CD14-positive monocyte (primary cell): ENCODE measurements around the gene PRR23E. TPM values are rescaled to one million over a fixed set of nuclear protein-coding genes. Genes with fewer than 3 reads are reported as not detected.

ENCODE experiments used
- DNase-seq, 3 donors: peaks; one replicate each; pipeline ENCODE4 v3.0.0-alpha.2; 2011 to 2022
- H2AFZ ChIP-seq: 2 replicates; pipeline ENCODE4 v1.6.0; 2012; ENCODE audit warnings: mild to moderate bottlenecking, low read depth, low read length, inconsistent platforms; ENCODE audit not compliant: insufficient read depth, poor library complexity, severe bottlenecking
- H3K27ac ChIP-seq, 2 donors: 1 replicate in 1 of 2; 2 replicates in 1 of 2; pipeline ENCODE4 v1.5.1; 2012 to 2013; ENCODE audit warnings: low read length in 2 of 2, control low read depth in 1 of 2, inconsistent platforms in 1 of 2, low read depth in 1 of 2, mild to moderate bottlenecking in 1 of 2
- H3K27me3 ChIP-seq, 2 donors: one replicate each; pipeline versions ENCODE4 v1.6.0 to v1.6.1; 2011 to 2013; ENCODE audit warnings: low read length in 2 of 2; ENCODE audit not compliant: control insufficient read depth in 2 of 2, insufficient read depth in 2 of 2
- H3K36me3 ChIP-seq, 2 donors: replicated peaks in 1 of 2; 1 replicate in 1 of 2; 2 replicates in 1 of 2; pipeline versions ENCODE4 v1.5.1 to v1.6.1; 2012 to 2013; ENCODE audit warnings: low read length in 2 of 2, control low read depth in 1 of 2, inconsistent platforms in 1 of 2, mild to moderate bottlenecking in 1 of 2; ENCODE audit not compliant: insufficient read depth in 2 of 2, control insufficient read depth in 1 of 2
- H3K4me1 ChIP-seq, 2 donors: 1 replicate in 1 of 2; 2 replicates in 1 of 2; pipeline versions ENCODE4 v1.5.1 to v1.6.1; 2012 to 2013; ENCODE audit warnings: low read length in 2 of 2, control low read depth in 1 of 2, inconsistent platforms in 1 of 2, mild to moderate bottlenecking in 1 of 2, moderate library complexity in 1 of 2; ENCODE audit not compliant: insufficient read depth in 2 of 2, control insufficient read depth in 1 of 2
- H3K4me2 ChIP-seq: replicated peaks from 2 replicates; pipeline ENCODE3; 2012; ENCODE audit warnings: low read length, moderate library complexity, mild to moderate bottlenecking; ENCODE audit not compliant: poor library complexity, severe bottlenecking; ENCODE audit errors: extremely low read depth
- H3K4me3 ChIP-seq, 3 experiments: fragments of 200-600 bp in 1 of 3; sonication (generic) in 1 of 3; replicated peaks in 1 of 3; 1 replicate in 2 of 3; 2 replicates in 1 of 3; pipeline ENCODE4 v1.5.1; 2011 to 2013; ENCODE audit warnings: low read length in 3 of 3, mild to moderate bottlenecking in 3 of 3, control low read depth in 2 of 3, low read depth in 2 of 3, inconsistent platforms in 1 of 3, moderate library complexity in 1 of 3
- H3K79me2 ChIP-seq: 2 replicates; pipeline ENCODE4 v1.6.0; 2012; ENCODE audit warnings: mild to moderate bottlenecking, control low read depth, inconsistent platforms, low read length, moderate library complexity; ENCODE audit not compliant: insufficient read depth
- H3K9ac ChIP-seq: 2 replicates; pipeline ENCODE4 v1.6.0; 2017; ENCODE audit warnings: low read length, mild to moderate bottlenecking; ENCODE audit not compliant: insufficient read depth, poor library complexity, severe bottlenecking
- H3K9me3 ChIP-seq, 2 donors: replicated peaks in 1 of 2; 1 replicate in 1 of 2; 2 replicates in 1 of 2; pipeline versions ENCODE4 v1.5.1 to v1.6.1; 2012 to 2013; ENCODE audit warnings: low read length in 2 of 2, control low read depth in 1 of 2; ENCODE audit not compliant: control insufficient read depth in 1 of 2, insufficient read depth in 1 of 2
- H4K20me1 ChIP-seq: 2 replicates; pipeline ENCODE4 v1.6.0; 2012; ENCODE audit warnings: mild to moderate bottlenecking, low read length, control low read depth, moderate library complexity; ENCODE audit not compliant: insufficient read depth
- H3K27ac Mint-ChIP-seq, 7 donors: one replicate each; pipeline ENCODE4 v1.8.0; 2020; ENCODE audit warnings: mild to moderate bottlenecking in 7 of 7, mixed read lengths in 7 of 7, moderate library complexity in 6 of 7, inconsistent platforms in 2 of 7
- H3K27me3 Mint-ChIP-seq, 3 donors: one replicate each; pipeline ENCODE4 v1.8.0; 2021 to 2022; ENCODE audit warnings: low read depth in 3 of 3, mild to moderate bottlenecking in 3 of 3, mixed read lengths in 3 of 3, moderate library complexity in 3 of 3, inconsistent platforms in 1 of 3
- H3K36me3 Mint-ChIP-seq, 2 donors: one replicate each; pipeline ENCODE4 v1.8.0; 2020; ENCODE audit warnings: mixed read lengths in 2 of 2, inconsistent platforms in 1 of 2, mild to moderate bottlenecking in 1 of 2
- H3K4me1 Mint-ChIP-seq: one replicate; pipeline ENCODE4 v1.8.0; 2020; ENCODE audit warnings: mild to moderate bottlenecking, mixed read lengths
- H3K4me3 Mint-ChIP-seq, 2 donors: one replicate each; pipeline ENCODE4 v1.8.0; 2020; ENCODE audit warnings: mild to moderate bottlenecking in 2 of 2, mixed read lengths in 2 of 2, moderate library complexity in 1 of 2
- H3K9me3 Mint-ChIP-seq, 7 donors: one replicate each; pipeline ENCODE4 v1.8.0; 2020 to 2022; ENCODE audit warnings: mixed read lengths in 7 of 7, mild to moderate bottlenecking in 6 of 7, moderate library complexity in 6 of 7, inconsistent platforms in 2 of 7
- CTCF ChIP-seq: fragments of 200-600 bp; IDR thresholded peaks from one replicate; pipeline ENCODE4 v1.8.0; 2022; ENCODE audit warnings: antibody characterized with exemption, mild to moderate bottlenecking
- WGBS: methylation state at CpG from one replicate; pipeline ENCODE4 v1.1.5; 2013; ENCODE audit warnings: missing lambda C conversion rate; ENCODE audit not compliant: insufficient coverage; 5-methylcytosine and 5-hydroxymethylcytosine counted together
- intact Hi-C, 2 donors: fragments of 100-400 bp; cut with micrococcal nuclease; formaldehyde crosslinking; loops; one replicate each; pipeline versions ENCODE4 v1.15.0 to v1.15.1; 2023
- polyA plus RNA-seq, 3 donors: library from polyadenylated mRNA; depleted of rRNA in 1 of 3; unstranded in 2 of 3; stranded (reverse) in 1 of 3; fragments of 300-500 nt in 2 of 3; fragments of >200 nt in 1 of 3; fragmentation: Illumina TruSeq in 2 of 3; gene quantifications; 1 replicate in 2 of 3; 2 replicates in 1 of 3; pipeline ENCODE4 v1.2.3, GENCODE V29; 2012 to 2021

The PRR23E gene
- polyA plus RNA-seq, 3 donors, result not detected

GRCh38 chr3:127172781-127173515 lies 20.0 kb upstream of the PRR23E start:
- Mint-ChIP-seq H3K4me1 (peaks cover 6% of the 10 kb centered on the region), H3K4me3 (peak overlapping the region in 1 of 2 donors; percentile 48), H3K27me3 (peaks cover 9 to 29% (median 13%) of the 10 kb centered on the region in 3 donors), H3K36me3 (no peaks in the 10 kb centered on the region), H3K9me3 (peaks cover 2 to 15% (median 13%) of the 10 kb centered on the region in 7 donors), H3K27ac (no peak overlapping the region)
- Histone ChIP-seq H3K36me3 (no peaks in the 10 kb centered on the region), H3K4me3 (no peak overlapping the region), H3K27me3 (peaks cover 0 to 7% of the 10 kb centered on the region in 2 donors), H3K4me1 (no peaks in the 10 kb centered on the region), H3K4me2 (no peak overlapping the region), H3K27ac (no peak overlapping the region), H3K79me2 (no peaks in the 10 kb centered on the region), H4K20me1 (no peaks in the 10 kb centered on the region), H3K9ac (no peak overlapping the region), H2AFZ (peak overlapping the region; percentile 29), H3K9me3 (peaks cover 0 to 6% of the 10 kb centered on the region in 2 donors)
- 10% methylated on average over 18 of the region's 22 CpGs for WGBS
- no peak for DNase-seq
- no peak for TF ChIP-seq CTCF
- intact Hi-C loops, result loop anchor here in 1 of 2 donors (10.0 kb wide), 1 partner anchor 1498 kb away; no protein-coding TSS in a partner anchor

- Histone ChIP-seq H3K79me2 (no peaks in the 10 kb centered on the region), H4K20me1 (no peaks in the 10 kb centered on the region), H3K27me3 (peaks cover 0 to 7% of the 10 kb centered on the region in 2 donors), H3K9me3 (peaks cover 0 to 6% of the 10 kb centered on the region in 2 donors), H3K9ac (no peak overlapping the region), H3K27ac (no peak overlapping the region), H3K4me3 (no peak overlapping the region), H3K36me3 (no peaks in the 10 kb centered on the region), H2AFZ (no peak overlapping the region), H3K4me1 (no peaks in the 10 kb centered on the region), H3K4me2 (no peak overlapping the region)
- no peak for DNase-seq
- H3K36me3 Mint-ChIP-seq, result no peaks in the 10 kb centered on the region
- no peak for TF ChIP-seq CTCF
- no peak overlapping the region for H3K4me3 Mint-ChIP-seq
- WGBS, result 81% methylated on average over 3 of the region's 5 CpGs
- peaks cover 9 to 29% (median 13%) of the 10 kb centered on the region in 3 donors for H3K27me3 Mint-ChIP-seq
- H3K4me1 Mint-ChIP-seq, result peaks cover 6% of the 10 kb centered on the region
- peaks cover 2 to 16% (median 14%) of the 10 kb centered on the region in 7 donors for H3K9me3 Mint-ChIP-seq
- intact Hi-C loops, result loop anchor here in 1 of 2 donors (10.0 kb wide), 1 partner anchor 1499 kb away; no protein-coding TSS in a partner anchor
- H3K27ac Mint-ChIP-seq, result no peak overlapping the region
These were observed 19.3 kb upstream of the PRR23E start for GRCh38 chr3:127173516-127174166.
